ENCODE data around the gene FAM163A. TPM values are rescaled to one million over a fixed set of nuclear protein-coding genes. Genes with fewer than 3 reads are reported as not detected.
"Not testable (repeated sequence)": the region's sequence is repeated elsewhere in the genome, so short reads cannot be mapped to it uniquely, and the experiment has no call there.

The FAM163A gene
- total RNA-seq, 1 donor from 2014 or later, result 0.22 TPM

GRCh38 chr1:179825798-179826460 is 82.8 kb downstream of the FAM163A start:
- ATAC-seq (ENCODE audit: poor library complexity) (peak; percentile 16), DNase-seq (no peak)
- intact Hi-C loops (cut with DNase I), result no loop called here

GRCh38 chr1:179826626-179827280 is 83.7 kb downstream of the FAM163A start:
- ATAC-seq (ENCODE audit: poor library complexity) (no peak), DNase-seq (no peak)
- intact Hi-C loops (cut with DNase I), result no loop called here

- ATAC-seq (ENCODE audit: poor library complexity) (no peak), DNase-seq (peak; percentile 28)
- intact Hi-C loops (cut with DNase I), result no loop called here
Observed at GRCh38 chr1:179828554-179829110, 85.5 kb downstream of the FAM163A start.

- intact Hi-C loops (cut with DNase I), result no loop called here
- ATAC-seq (ENCODE audit: poor library complexity) (no peak), DNase-seq (no peak)
Observed at GRCh38 chr1:179831225-179831624, 88.1 kb downstream of the FAM163A start.

- intact Hi-C loops (cut with DNase I), result no loop called here
- ATAC-seq (ENCODE audit: poor library complexity) (no peak), DNase-seq (no peak)
Observed at GRCh38 chr1:179831852-179832699, 89.0 kb downstream of the FAM163A start.

- intact Hi-C loops (cut with DNase I); DNase-seq; ATAC-seq (ENCODE audit: poor library complexity): not testable (repeated sequence)
Observed at GRCh38 chr1:179836686-179837445, 93.8 kb downstream of the FAM163A start.

- no peak for DNase-seq
- ATAC-seq (ENCODE audit: poor library complexity), result no peak
- intact Hi-C loops (cut with DNase I), result no loop called here
Observed at GRCh38 chr1:179840107-179840506, 97.0 kb downstream of the FAM163A start.

- ATAC-seq (ENCODE audit: poor library complexity) (no peak), DNase-seq (no peak)
- intact Hi-C loops (cut with DNase I), result no loop called here
Observed at GRCh38 chr1:179848233-179848632, 105.1 kb downstream of the FAM163A start.

- intact Hi-C loops (cut with DNase I), result no loop called here
- DNase-seq, result no peak
- no peak for ATAC-seq (ENCODE audit: poor library complexity)
Observed at GRCh38 chr1:179853102-179853501, 110.0 kb downstream of the FAM163A start.

- DNase-seq; intact Hi-C loops (cut with DNase I); ATAC-seq (ENCODE audit: poor library complexity): not testable (repeated sequence)
Observed at GRCh38 chr1:179855831-179856230, 112.7 kb downstream of the FAM163A start.

- no peak for DNase-seq
- ATAC-seq (ENCODE audit: poor library complexity), result no peak
- intact Hi-C loops (cut with DNase I), result no loop called here
Observed at GRCh38 chr1:179856296-179856695, 113.2 kb downstream of the FAM163A start.

GRCh38 chr1:179857009-179857408 is 113.9 kb downstream of the FAM163A start:
- ATAC-seq (ENCODE audit: poor library complexity), result no peak
- DNase-seq, result no peak
- intact Hi-C loops (cut with DNase I), result no loop called here

GRCh38 chr1:179860652-179861051 is 117.6 kb downstream of the FAM163A start:
- intact Hi-C loops (cut with DNase I), result loop anchor here (10.0 kb wide), 1 partner anchor 314 kb away; no protein-coding TSS in a partner anchor

GRCh38 chr1:179865377-179865776 is 122.3 kb downstream of the FAM163A start:
- intact Hi-C loops (cut with DNase I), result loop anchor here (10.0 kb wide), 1 partner anchor 309 kb away; no protein-coding TSS in a partner anchor
- ATAC-seq (ENCODE audit: poor library complexity) (peak; percentile 69), DNase-seq (no peak)

More at GRCh38 chr1:179860652-179861051, 117.6 kb downstream of the FAM163A start:
- no peak for DNase-seq
- ATAC-seq (ENCODE audit: poor library complexity), result no peak

Other genes starting within 250 kb of the FAM163A start
- not detected for gene NPHS2, start 167.3 kb upstream of the FAM163A start, total RNA-seq
- gene TDRD5, start 151.5 kb upstream of the FAM163A start, total RNA-seq, result not detected
- 42.8 TPM for gene TOR1AIP2, start 134.5 kb downstream of the FAM163A start, total RNA-seq
- 35.3 TPM for gene TOR1AIP1, start 139.0 kb downstream of the FAM163A start, total RNA-seq
- gene CEP350, start 211.5 kb downstream of the FAM163A start, total RNA-seq, result 27.2 TPM

All from Right ventricle myocardium superior (tissue), 1 donor.